Body of pancreas (tissue), 4 donors: ENCODE data around the gene PECR.

ENCODE experiments used
- POLR2A ChIP-seq, 3 donors: fragments of 450-650 bp; IDR thresholded peaks; one replicate each; pipeline ENCODE4 v1.6.1; 2016; ENCODE audit warnings: antibody characterized with exemption in 3 of 3, mild to moderate bottlenecking in 2 of 3
- TF ChIP-seq, protein P1 (sequence below), 7 experiments: fragments of 450-650 bp in 4 of 7; fragments of 200-600 bp in 3 of 7; sonication (generic) in 3 of 7; IDR thresholded peaks; one replicate each; pipeline ENCODE4 v1.5.1; 2016 to 2019; ENCODE audit warnings: antibody characterized with exemption in 7 of 7

DNA sequence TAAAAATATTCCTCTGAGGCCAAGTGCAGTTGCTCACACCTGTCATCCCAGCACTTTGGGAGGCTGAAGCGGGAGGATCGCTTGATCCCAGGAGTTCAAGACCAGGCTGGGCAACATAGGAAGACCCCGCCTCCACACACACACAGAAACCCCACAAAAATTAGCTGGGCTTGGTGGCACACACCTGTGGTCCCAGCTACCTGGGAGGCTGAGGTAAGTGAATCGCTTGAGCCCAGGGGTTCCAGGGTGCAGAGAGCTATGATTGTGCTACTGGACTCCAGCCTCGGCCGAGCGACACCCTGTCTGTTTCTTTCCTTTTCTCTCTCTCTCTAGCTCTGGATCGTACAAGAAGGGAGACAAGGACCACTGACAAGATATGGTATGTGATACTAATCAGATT, 25.7 kb upstream of the PECR start:
- TF ChIP-seq, protein P1, sequence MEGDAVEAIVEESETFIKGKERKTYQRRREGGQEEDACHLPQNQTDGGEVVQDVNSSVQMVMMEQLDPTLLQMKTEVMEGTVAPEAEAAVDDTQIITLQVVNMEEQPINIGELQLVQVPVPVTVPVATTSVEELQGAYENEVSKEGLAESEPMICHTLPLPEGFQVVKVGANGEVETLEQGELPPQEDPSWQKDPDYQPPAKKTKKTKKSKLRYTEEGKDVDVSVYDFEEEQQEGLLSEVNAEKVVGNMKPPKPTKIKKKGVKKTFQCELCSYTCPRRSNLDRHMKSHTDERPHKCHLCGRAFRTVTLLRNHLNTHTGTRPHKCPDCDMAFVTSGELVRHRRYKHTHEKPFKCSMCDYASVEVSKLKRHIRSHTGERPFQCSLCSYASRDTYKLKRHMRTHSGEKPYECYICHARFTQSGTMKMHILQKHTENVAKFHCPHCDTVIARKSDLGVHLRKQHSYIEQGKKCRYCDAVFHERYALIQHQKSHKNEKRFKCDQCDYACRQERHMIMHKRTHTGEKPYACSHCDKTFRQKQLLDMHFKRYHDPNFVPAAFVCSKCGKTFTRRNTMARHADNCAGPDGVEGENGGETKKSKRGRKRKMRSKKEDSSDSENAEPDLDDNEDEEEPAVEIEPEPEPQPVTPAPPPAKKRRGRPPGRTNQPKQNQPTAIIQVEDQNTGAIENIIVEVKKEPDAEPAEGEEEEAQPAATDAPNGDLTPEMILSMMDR (IDR thresholded peaks at IDR 0.05), result no peak
- TF ChIP-seq POLR2A (IDR thresholded peaks at IDR 0.05), result no peak
